GM13976 (cell line): ENCODE results near the gene ADSL.

Experiments
- DNase-seq: peaks from one replicate; pipeline ENCODE4 v3.0.0; 2012; ENCODE audit warnings: low spot score
- in situ Hi-C: fragments of 300-500 bp; cut with MboI; formaldehyde crosslinking; loops from one replicate; pipeline ENCODE4 v1.12.0; 2022; ENCODE audit warnings: low sequenced_read_pairs, mixed read lengths, inconsistent platforms; ENCODE audit not compliant: unreplicated experiment
- TF ChIP-seq, protein P1 (sequence below): IDR thresholded peaks from 2 replicates; pipeline ENCODE4 v1.5.1; 2012; ENCODE audit warnings: borderline replicate concordance, mild to moderate bottlenecking; ENCODE audit not compliant: insufficient read depth; ENCODE audit errors: extremely low read depth, missing control alignments, control extremely low read depth

Gene ADSL

GRCh38 chr22:40408718-40409612, 62.7 kb downstream of the ADSL start:
- peak; percentile 36 for DNase-seq
- in situ Hi-C loops, result no loop called here
- TF ChIP-seq, protein P1, sequence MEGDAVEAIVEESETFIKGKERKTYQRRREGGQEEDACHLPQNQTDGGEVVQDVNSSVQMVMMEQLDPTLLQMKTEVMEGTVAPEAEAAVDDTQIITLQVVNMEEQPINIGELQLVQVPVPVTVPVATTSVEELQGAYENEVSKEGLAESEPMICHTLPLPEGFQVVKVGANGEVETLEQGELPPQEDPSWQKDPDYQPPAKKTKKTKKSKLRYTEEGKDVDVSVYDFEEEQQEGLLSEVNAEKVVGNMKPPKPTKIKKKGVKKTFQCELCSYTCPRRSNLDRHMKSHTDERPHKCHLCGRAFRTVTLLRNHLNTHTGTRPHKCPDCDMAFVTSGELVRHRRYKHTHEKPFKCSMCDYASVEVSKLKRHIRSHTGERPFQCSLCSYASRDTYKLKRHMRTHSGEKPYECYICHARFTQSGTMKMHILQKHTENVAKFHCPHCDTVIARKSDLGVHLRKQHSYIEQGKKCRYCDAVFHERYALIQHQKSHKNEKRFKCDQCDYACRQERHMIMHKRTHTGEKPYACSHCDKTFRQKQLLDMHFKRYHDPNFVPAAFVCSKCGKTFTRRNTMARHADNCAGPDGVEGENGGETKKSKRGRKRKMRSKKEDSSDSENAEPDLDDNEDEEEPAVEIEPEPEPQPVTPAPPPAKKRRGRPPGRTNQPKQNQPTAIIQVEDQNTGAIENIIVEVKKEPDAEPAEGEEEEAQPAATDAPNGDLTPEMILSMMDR, result no peak

DNA sequence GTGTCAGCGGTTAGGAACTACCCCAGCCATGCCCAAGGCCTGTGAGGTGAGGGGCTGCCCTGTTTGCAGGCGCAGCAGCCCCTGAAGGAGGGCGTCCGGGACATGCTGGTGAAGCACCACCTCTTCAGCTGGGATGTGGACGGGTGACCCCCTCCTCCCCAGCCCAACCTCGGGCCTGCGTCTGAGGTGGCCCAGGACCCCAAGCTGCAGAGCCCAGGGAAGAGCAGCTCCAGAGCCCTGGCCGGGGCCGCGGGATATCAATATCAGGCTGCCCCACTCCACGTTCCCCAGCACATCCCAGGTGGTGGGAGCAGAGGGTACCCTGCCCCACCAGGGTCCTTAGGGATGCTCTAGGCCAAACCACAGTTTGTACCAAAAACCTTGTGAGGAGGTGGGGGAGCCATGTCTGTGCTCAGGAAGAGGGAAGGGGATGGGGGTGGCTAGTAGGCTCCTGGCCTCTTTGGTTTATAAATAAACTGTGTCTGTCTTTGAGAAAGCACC, 63.4 kb downstream of the ADSL start:
- TF ChIP-seq, protein P1, result no peak
- in situ Hi-C loops, result no loop called here
- no peak for DNase-seq

- TF ChIP-seq, protein P1, result no peak
- in situ Hi-C loops, result no loop called here
- DNase-seq, result no peak
Observed at GRCh38 chr22:40410272-40410671, 64.0 kb downstream of the ADSL start.

DNA sequence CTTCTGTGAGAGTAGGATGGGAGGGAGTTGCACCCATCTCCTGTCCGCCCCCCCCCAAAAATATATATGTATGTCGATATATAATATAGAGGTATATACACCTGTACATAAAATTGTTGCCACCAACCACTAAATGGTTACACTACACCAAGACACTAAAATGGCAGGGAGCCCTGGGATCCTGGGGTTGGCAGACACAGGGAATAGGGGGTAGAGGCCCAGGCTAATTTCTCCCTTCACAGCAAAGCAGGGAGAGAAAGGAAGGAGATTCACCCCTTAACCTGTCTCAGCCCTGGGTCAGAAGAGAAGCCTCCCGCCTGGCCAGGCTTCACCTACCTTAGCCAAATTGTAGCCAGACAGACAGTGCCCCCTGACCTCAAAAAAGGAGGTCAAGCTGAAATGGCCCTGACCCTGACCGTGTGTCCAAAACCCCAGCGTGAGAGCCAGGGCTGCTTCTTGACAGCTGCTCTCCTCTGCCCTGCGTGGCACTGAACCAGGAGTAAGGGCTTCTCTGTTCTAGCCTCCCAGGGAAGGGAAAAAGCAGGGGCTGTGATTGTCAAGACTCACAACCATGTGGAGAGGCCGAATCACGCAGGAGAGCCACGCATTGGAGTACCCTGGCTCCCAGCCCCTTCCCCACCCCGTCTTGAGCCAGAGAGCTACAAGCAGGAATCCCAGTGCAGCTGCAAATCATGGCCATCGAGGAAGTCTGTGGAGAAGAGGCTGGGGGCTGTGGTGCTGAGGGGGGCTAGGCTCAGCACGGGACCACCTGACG, 64.6 kb downstream of the ADSL start:
- DNase-seq, result no peak
- TF ChIP-seq, protein P1, result no peak
- in situ Hi-C loops, result no loop called here

- DNase-seq, result no peak
- TF ChIP-seq, protein P1, result no peak
- in situ Hi-C loops, result no loop called here
Observed at GRCh38 chr22:40411506-40411861, 65.2 kb downstream of the ADSL start.

DNA sequence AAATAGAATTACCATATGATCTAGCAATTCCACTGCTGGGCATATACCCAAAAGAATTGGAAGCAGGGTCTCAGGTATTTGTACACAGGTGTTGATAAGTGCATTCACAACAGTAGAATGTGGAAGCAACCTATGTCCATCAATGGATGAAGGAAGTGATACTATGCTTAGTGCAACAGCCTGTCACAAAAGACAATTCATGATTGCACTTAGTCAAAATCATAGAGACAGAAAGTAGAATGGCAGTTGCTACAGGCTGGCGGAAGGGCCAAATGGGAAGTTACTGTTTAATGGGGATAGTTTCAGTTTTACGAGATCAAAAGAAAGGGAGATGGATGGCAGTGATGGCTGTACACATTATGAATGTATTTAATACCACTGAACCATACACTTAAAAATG, 66.1 kb downstream of the ADSL start:
- TF ChIP-seq, protein P1, result no peak
- in situ Hi-C loops, result no loop called here
- peak; percentile 75 for DNase-seq
